ENCODE results near the gene TGM5. TPM values are rescaled to one million over a fixed set of nuclear protein-coding genes. Genes with fewer than 3 reads are reported as not detected.

TGM5 gene
- total and polyA plus RNA-seq, 2 donors (not counting 1 experiment from before 2014, with no cell fraction given) = 0.42 TPM; not detected in 1

DNA sequence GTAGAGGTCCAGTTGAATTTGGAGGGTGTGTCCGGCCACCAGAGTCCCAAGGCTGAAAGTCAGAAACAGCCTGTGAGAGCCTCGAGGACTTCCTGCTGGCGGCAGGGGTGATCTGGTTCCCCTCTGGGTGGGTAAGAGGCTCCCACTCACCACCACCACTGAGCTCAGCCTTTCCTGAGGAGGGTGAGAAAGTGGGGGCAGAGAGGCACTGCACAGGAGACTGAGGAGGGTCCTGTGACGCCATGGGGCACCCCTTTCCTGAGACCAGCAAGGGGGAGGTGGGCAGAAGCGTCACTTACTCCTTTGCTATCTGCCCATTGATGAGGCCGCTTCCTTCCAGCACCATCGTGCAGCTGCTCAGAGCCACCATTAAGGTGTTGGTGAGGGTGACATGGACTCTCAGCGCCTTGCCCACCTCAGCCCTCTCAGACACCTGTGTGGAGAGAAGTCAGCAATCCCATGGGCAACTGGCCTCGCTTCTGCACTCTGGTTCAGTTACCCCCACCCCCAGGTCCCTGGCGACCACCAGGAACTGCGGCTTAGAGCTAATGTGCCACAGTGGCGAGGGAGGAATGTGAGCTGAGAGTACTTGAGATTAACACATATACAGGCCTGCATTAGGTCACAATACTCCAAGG is 10.0 kb upstream of the TGM5 start:
- POLR2A ChIA-PET = no interaction called here

More for the DNA sequence above, 10.0 kb upstream of the TGM5 start:
- Histone ChIP-seq H3K4me3 (ENCODE audit: control extremely low read depth in 1 of 5, extremely low read depth in 1 of 5, insufficient read depth in 1 of 5, low read depth in 2 of 5, low read length in 4 of 5) (no peak overlapping the region), H3K79me2 (ENCODE audit: control insufficient read depth, insufficient read depth, low read length) (no peaks in the 10 kb centered on the region), H3K9me3 (ENCODE audit: control extremely low read depth in 1 of 3, control insufficient read depth in 2 of 3, insufficient read depth in 1 of 3, low read length in 2 of 3) (no peaks in the 10 kb centered on the region), H3K4me2 (replicated peaks; ENCODE audit: low read depth, low read length, poor library complexity, severe bottlenecking) (no peak overlapping the region), H3K27ac (ENCODE audit: low read length in 2 of 2) (no peak overlapping the region), H3K27me3 (replicated peaks in 1 of 4; ENCODE audit: control extremely low read depth in 1 of 4, control insufficient read depth in 3 of 4, insufficient read depth in 4 of 4, low read length in 3 of 4) (no peaks in the 10 kb centered on the region), H4K20me1 (ENCODE audit: control insufficient read depth, insufficient read depth, low read length, poor library complexity, severe bottlenecking) (no peaks in the 10 kb centered on the region), H2AFZ (ENCODE audit: insufficient read depth, low read depth, low read length, poor library complexity, severe bottlenecking) (peak overlapping the region; percentile 16), H3K4me1 (ENCODE audit: control insufficient read depth in 2 of 2, insufficient read depth in 2 of 2, low read length in 2 of 2) (peaks cover 0 to 6% of the 10 kb centered on the region in 2 donors), H3K36me3 (replicated peaks in 1 of 2; ENCODE audit: control extremely low read depth in 1 of 2, control insufficient read depth in 1 of 2, extremely low read depth in 1 of 2, insufficient read depth in 2 of 2, low read length in 1 of 2) (no peaks in the 10 kb centered on the region), H3K9ac (ENCODE audit: low read length) (no peak overlapping the region)
- Mint-ChIP-seq H3K27ac (no peak overlapping the region), H3K9me3 (ENCODE audit: insufficient read depth) (peaks cover 8% of the 10 kb centered on the region), H3K4me1 (peaks cover 15% of the 10 kb centered on the region), H3K4me3 (no peak overlapping the region), H3K27me3 (no peaks in the 10 kb centered on the region)
- ATAC-seq (ENCODE audit: low read depth) (no peak), DNase-seq (no peak)
- 89% methylated on average over 8 of the region's 12 CpGs for WGBS (ENCODE audit: insufficient coverage)
- CTCF ChIA-PET = interaction anchor here (1.8 to 2.0 kb wide), 2 partner anchors 9 to 51 kb away, joined by 4 to 10 read pairs; no protein-coding TSS in a partner anchor
- intact Hi-C loops (cut with micrococcal nuclease) = no loop called here
- TF ChIP-seq EZH2 (IDR thresholded peaks at IDR 0.05; ENCODE audit: borderline replicate concordance, insufficient read depth, low read depth, low read length, poor library complexity, severe bottlenecking) = no peak
- TF ChIP-seq, protein P1, sequence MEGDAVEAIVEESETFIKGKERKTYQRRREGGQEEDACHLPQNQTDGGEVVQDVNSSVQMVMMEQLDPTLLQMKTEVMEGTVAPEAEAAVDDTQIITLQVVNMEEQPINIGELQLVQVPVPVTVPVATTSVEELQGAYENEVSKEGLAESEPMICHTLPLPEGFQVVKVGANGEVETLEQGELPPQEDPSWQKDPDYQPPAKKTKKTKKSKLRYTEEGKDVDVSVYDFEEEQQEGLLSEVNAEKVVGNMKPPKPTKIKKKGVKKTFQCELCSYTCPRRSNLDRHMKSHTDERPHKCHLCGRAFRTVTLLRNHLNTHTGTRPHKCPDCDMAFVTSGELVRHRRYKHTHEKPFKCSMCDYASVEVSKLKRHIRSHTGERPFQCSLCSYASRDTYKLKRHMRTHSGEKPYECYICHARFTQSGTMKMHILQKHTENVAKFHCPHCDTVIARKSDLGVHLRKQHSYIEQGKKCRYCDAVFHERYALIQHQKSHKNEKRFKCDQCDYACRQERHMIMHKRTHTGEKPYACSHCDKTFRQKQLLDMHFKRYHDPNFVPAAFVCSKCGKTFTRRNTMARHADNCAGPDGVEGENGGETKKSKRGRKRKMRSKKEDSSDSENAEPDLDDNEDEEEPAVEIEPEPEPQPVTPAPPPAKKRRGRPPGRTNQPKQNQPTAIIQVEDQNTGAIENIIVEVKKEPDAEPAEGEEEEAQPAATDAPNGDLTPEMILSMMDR (IDR thresholded peaks at IDR 0.05) = no peak
